ENCODE results near the gene HCN2. TPM values are rescaled to one million over a fixed set of nuclear protein-coding genes. Genes with fewer than 3 reads are reported as not detected.

HCN2 gene
- total RNA-seq, 2 donors from 2014 or later, result 0.15 to 0.75 TPM

DNA sequence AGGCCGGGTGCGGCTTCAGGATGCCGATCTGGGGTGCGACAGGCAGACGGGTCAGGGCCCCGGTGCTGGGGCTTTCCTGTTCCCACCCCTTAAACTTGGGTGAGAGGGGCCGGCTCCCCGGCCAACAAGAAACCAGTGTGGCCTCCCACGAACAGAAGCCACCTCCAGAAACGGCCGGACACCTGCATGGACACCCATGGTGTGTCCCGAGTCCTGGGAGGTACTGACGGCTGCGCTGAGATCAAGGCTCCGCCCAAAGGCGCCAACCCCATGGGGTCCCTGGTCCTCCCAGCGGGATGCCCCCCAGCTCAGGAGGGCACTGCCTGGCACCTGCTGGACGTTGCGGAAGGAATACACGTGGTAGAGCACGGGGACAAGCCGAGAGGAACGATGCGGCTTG lies 32.1 kb downstream of the HCN2 start:
- peaks cover 8% of the 10 kb centered on the region for H3K36me3 ChIP-seq (ENCODE audit: control insufficient read depth, insufficient read depth, low read length)
- 95 to 98% methylated on average over 18 to 24 of the region's 24 CpGs for WGBS, 2 experiments (ENCODE audit: insufficient coverage in 1 of 2, insufficient read length in 1 of 2)
- no peaks in the 10 kb centered on the region for H3K27me3 Mint-ChIP-seq (ENCODE audit: insufficient read depth)

DNA sequence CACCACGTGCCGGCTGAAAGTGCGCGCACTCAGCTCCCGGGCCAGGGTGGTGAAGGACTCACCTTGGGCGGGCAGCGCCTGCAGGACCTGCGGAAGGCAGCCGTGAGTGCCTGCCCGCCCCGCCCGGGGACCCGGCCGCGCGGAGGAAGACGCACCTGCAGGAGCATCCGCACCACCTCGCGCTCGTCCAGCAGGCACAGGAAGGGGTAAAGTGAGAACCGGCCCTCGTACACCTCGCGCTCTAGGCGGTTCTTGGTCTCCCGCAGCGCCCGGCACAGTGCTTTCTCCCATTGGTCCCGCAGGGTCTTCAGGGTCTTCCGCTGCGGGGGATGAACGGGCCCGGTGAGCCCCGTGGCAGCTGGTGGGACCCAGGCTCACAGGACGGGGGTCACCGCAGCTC lies 33.0 kb downstream of the HCN2 start:
- H3K9me3 ChIP-seq (ENCODE audit: control insufficient read depth, low read length), result no peaks in the 10 kb centered on the region
- Mint-ChIP-seq H3K27ac (no peak overlapping the region), H3K4me1 (no peaks in the 10 kb centered on the region), H3K9me3 (no peaks in the 10 kb centered on the region), H3K36me3 (ENCODE audit: low read depth) (peaks cover 42% of the 10 kb centered on the region), H3K4me3 (no peak overlapping the region), H3K27me3 (ENCODE audit: insufficient read depth) (no peaks in the 10 kb centered on the region)
- TF ChIP-seq, protein P1, sequence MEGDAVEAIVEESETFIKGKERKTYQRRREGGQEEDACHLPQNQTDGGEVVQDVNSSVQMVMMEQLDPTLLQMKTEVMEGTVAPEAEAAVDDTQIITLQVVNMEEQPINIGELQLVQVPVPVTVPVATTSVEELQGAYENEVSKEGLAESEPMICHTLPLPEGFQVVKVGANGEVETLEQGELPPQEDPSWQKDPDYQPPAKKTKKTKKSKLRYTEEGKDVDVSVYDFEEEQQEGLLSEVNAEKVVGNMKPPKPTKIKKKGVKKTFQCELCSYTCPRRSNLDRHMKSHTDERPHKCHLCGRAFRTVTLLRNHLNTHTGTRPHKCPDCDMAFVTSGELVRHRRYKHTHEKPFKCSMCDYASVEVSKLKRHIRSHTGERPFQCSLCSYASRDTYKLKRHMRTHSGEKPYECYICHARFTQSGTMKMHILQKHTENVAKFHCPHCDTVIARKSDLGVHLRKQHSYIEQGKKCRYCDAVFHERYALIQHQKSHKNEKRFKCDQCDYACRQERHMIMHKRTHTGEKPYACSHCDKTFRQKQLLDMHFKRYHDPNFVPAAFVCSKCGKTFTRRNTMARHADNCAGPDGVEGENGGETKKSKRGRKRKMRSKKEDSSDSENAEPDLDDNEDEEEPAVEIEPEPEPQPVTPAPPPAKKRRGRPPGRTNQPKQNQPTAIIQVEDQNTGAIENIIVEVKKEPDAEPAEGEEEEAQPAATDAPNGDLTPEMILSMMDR (conservative IDR thresholded peaks at IDR 0.05), result no peak
- no peak overlapping the region for H3K4me3 ChIP-seq (ENCODE audit: low read length)
- WGBS, 2 experiments (ENCODE audit: insufficient coverage in 1 of 2, insufficient read length in 1 of 2), result 95 to 97% methylated on average over 36 to 37 of the region's 37 CpGs
- H3K36me3 ChIP-seq (ENCODE audit: control insufficient read depth, insufficient read depth, low read length), result peaks cover 12% of the 10 kb centered on the region
- no peak overlapping the region for H3K9ac ChIP-seq (ENCODE audit: extremely low read depth, low read length, poor library complexity, severe bottlenecking)
- H3K4me1 ChIP-seq (ENCODE audit: control insufficient read depth, insufficient read depth, low read length), result no peaks in the 10 kb centered on the region
- DNase-seq, result no peak
- H3K27ac ChIP-seq (ENCODE audit: low read depth, low read length), result no peak overlapping the region
- no peaks in the 10 kb centered on the region for H3K27me3 ChIP-seq (ENCODE audit: control insufficient read depth, insufficient read depth, low read length, poor library complexity, severe bottlenecking)

More for the DNA sequence above, 32.1 kb downstream of the HCN2 start:
- Histone ChIP-seq H3K4me3 (ENCODE audit: low read length) (no peak overlapping the region), H3K4me1 (ENCODE audit: control insufficient read depth, insufficient read depth, low read length) (no peaks in the 10 kb centered on the region), H3K27me3 (ENCODE audit: control insufficient read depth, insufficient read depth, low read length, poor library complexity, severe bottlenecking) (no peaks in the 10 kb centered on the region), H3K9me3 (ENCODE audit: control insufficient read depth, low read length) (no peaks in the 10 kb centered on the region), H3K9ac (ENCODE audit: extremely low read depth, low read length, poor library complexity, severe bottlenecking) (no peak overlapping the region), H3K27ac (ENCODE audit: low read depth, low read length) (no peak overlapping the region)
- Mint-ChIP-seq H3K4me3 (no peak overlapping the region), H3K9me3 (no peaks in the 10 kb centered on the region), H3K4me1 (no peaks in the 10 kb centered on the region), H3K27ac (no peak overlapping the region), H3K36me3 (ENCODE audit: low read depth) (peaks cover 40% of the 10 kb centered on the region)
- no peak for DNase-seq
- TF ChIP-seq, protein P1 (conservative IDR thresholded peaks at IDR 0.05), result no peak

DNA sequence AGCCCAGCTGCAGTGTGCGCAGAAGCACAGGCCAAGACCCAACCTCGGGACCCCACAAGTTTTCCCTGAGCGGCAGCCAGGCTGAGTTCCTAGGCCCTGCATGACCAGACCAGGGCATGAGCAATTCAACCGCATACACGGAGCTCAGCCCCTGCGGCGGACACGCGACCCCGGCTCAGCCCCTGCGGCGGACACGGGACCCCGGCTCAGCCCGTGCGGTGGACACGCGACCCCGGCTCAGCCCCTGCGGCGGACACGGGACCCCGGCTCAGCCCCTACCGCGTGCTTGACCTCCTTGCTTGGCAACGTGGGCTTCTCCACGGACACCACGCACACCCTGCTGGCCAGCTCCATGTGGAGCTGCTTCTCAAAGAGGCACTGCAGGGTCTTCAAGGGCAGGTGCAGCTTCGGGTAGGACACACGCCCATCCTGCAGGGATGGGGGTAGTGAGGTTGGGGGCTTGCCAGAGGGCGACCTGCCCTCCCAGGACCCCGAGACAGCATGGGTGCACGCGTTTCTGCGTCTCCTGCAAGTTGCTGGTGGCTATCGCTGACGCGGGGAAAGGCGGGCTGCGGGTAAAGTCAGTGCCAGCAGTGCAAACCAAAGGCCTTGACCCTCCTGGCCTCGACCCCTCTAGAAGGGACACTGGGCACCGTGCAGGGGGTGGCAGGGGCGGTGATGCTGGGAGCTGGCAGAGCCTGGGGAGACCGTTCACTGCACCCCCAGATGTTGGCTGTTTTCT lies 33.7 kb downstream of the HCN2 start:
- Histone ChIP-seq H3K27me3 (ENCODE audit: control insufficient read depth, insufficient read depth, low read length, poor library complexity, severe bottlenecking) (no peaks in the 10 kb centered on the region), H3K36me3 (ENCODE audit: control insufficient read depth, insufficient read depth, low read length) (peaks cover 18% of the 10 kb centered on the region), H3K4me1 (ENCODE audit: control insufficient read depth, insufficient read depth, low read length) (no peaks in the 10 kb centered on the region), H3K27ac (ENCODE audit: low read depth, low read length) (no peak overlapping the region), H3K9me3 (ENCODE audit: control insufficient read depth, low read length) (no peaks in the 10 kb centered on the region), H3K9ac (ENCODE audit: extremely low read depth, low read length, poor library complexity, severe bottlenecking) (no peak overlapping the region), H3K4me3 (ENCODE audit: low read length) (no peak overlapping the region)
- 94 to 95% methylated on average over 20 to 44 of the region's 44 CpGs for WGBS, 2 experiments (ENCODE audit: insufficient coverage in 1 of 2, insufficient read length in 1 of 2)
- Mint-ChIP-seq H3K36me3 (ENCODE audit: low read depth) (peaks cover 43% of the 10 kb centered on the region), H3K4me3 (no peak overlapping the region), H3K27me3 (ENCODE audit: insufficient read depth) (no peaks in the 10 kb centered on the region), H3K27ac (no peak overlapping the region), H3K9me3 (no peaks in the 10 kb centered on the region), H3K4me1 (no peaks in the 10 kb centered on the region)
- no peak for DNase-seq
- TF ChIP-seq, protein P1 (conservative IDR thresholded peaks at IDR 0.05), result no peak
